Neural cell (in vitro differentiated cells): ENCODE data around the gene DNMT3B. TPM values are rescaled to one million over a fixed set of nuclear protein-coding genes. Genes with fewer than 3 reads are reported as not detected.
A peak's percentile ranks its signal among the peaks of the same experiment; 100 is the strongest.
"Not testable (repeated sequence)": the region's sequence is repeated elsewhere in the genome, so short reads cannot be mapped to it uniquely, and the experiment has no call there.

Experiments used
- H2AFZ ChIP-seq: fragments of 200-600, 300-800 bp; sonication (generic), shearing (Covaris generic); 2 replicates; pipeline ENCODE4 v1.6.0; 2014; ENCODE audit warnings: low read depth, mild to moderate bottlenecking, antibody characterized with exemption, low read length, moderate library complexity
- H3F3A ChIP-seq: fragments of 200-600 bp; shearing (Covaris generic); 2 replicates; pipeline ENCODE4 v1.6.1; 2016; ENCODE audit warnings: mild to moderate bottlenecking, moderate library complexity, mixed read lengths, antibody characterized with exemption, low read length; ENCODE audit not compliant: insufficient read depth, poor library complexity, severe bottlenecking
- H3K27ac ChIP-seq: fragments of 200-600, 300-800 bp; sonication (generic), shearing (Covaris generic); 2 replicates; pipeline ENCODE4 v1.5.1; 2014; ENCODE audit warnings: mild to moderate bottlenecking, low read length, moderate library complexity
- H3K27me3 ChIP-seq: fragments of 300-800, 200-600 bp; sonication (generic), shearing (Covaris generic); 2 replicates; pipeline ENCODE4 v1.6.0; 2014; ENCODE audit warnings: mild to moderate bottlenecking, low read depth, low read length, moderate library complexity; ENCODE audit not compliant: insufficient read depth
- H3K36me3 ChIP-seq: fragments of 300-800, 200-600 bp; sonication (generic), shearing (Covaris generic); 2 replicates; pipeline ENCODE4 v1.5.1; 2014; ENCODE audit warnings: mild to moderate bottlenecking, antibody characterized with exemption, low read length, moderate library complexity; ENCODE audit not compliant: insufficient read depth
- H3K4me2 ChIP-seq: fragments of 300-800, 200-600 bp; sonication (generic), shearing (Covaris generic); 2 replicates; pipeline ENCODE4 v1.6.0; 2014; ENCODE audit warnings: mild to moderate bottlenecking, low read length
- H3K4me3 ChIP-seq: fragments of 300-800, 200-600 bp; sonication (generic), shearing (Covaris generic); 2 replicates; pipeline ENCODE4 v1.5.1; 2014; ENCODE audit warnings: mild to moderate bottlenecking, low read length, moderate library complexity
- H3K79me2 ChIP-seq: fragments of 200-600 bp; shearing (Covaris generic); replicated peaks from 2 replicates; pipeline ENCODE4 v1.6.0; 2014; ENCODE audit warnings: mild to moderate bottlenecking, low read length, moderate library complexity; ENCODE audit not compliant: insufficient read depth
- H3K9ac ChIP-seq: fragments of 300-800, 200-600 bp; sonication (generic), shearing (Covaris generic); 2 replicates; pipeline ENCODE4 v1.6.1; 2016; ENCODE audit warnings: mild to moderate bottlenecking, low read length, mixed read lengths
- H3K9me2 ChIP-seq: fragments of 200-600 bp; shearing (Covaris generic); 2 replicates; pipeline ENCODE4 v1.6.1; 2016; ENCODE audit warnings: mild to moderate bottlenecking, low read length, mixed read lengths; ENCODE audit not compliant: insufficient read depth
- H3K9me3 ChIP-seq: fragments of 200-600, 300-800 bp; sonication (generic), shearing (Covaris generic); 2 replicates; pipeline ENCODE4 v1.6.1; 2016; ENCODE audit warnings: mild to moderate bottlenecking, mixed run types, low read length, moderate library complexity, mixed read lengths
- H4K20me1 ChIP-seq: fragments of 200-600 bp; shearing (Covaris generic); 2 replicates; pipeline ENCODE4 v1.6.1; 2016; ENCODE audit warnings: mild to moderate bottlenecking, mixed run types; ENCODE audit not compliant: insufficient read depth
- EP300 ChIP-seq: fragments of 450-650 bp; conservative IDR thresholded peaks from 2 replicates; pipeline ENCODE4 v1.6.1; 2014; ENCODE audit warnings: antibody characterized with exemption, mild to moderate bottlenecking, moderate library complexity; ENCODE audit not compliant: poor library complexity, severe bottlenecking
- EZH2 ChIP-seq: fragments of 200-600, 300-800 bp; shearing (Covaris generic), sonication (generic); IDR thresholded peaks from 2 replicates; pipeline ENCODE4 v1.6.1; 2014; ENCODE audit warnings: antibody characterized with exemption, low read length, borderline replicate concordance, mild to moderate bottlenecking; ENCODE audit not compliant: insufficient read depth, poor library complexity, severe bottlenecking
- MXI1 ChIP-seq: fragments of 450-650 bp; conservative IDR thresholded peaks from 2 replicates; pipeline ENCODE4 v1.6.1; 2014; ENCODE audit warnings: antibody characterized with exemption, mild to moderate bottlenecking; ENCODE audit not compliant: poor library complexity, severe bottlenecking
- POLR2AphosphoS5 ChIP-seq: IDR thresholded peaks from 2 replicates; pipeline ENCODE4 v1.6.1; 2012
- TAF1 ChIP-seq: IDR thresholded peaks from 2 replicates; pipeline ENCODE4 v1.6.1; 2012; ENCODE audit warnings: low read depth
- polyA plus RNA-seq: library from polyadenylated mRNA; depleted of rRNA; stranded (reverse); fragments of >200 nt; gene quantifications from 2 replicates; pipeline ENCODE4 v1.2.3, GENCODE V29; 2014
- TF ChIP-seq, protein P1 (sequence below): fragments of 450-650 bp; IDR thresholded peaks from 2 replicates; pipeline ENCODE4 v1.5.1; 2014; ENCODE audit warnings: antibody characterized with exemption, mild to moderate bottlenecking, moderate library complexity; ENCODE audit not compliant: poor library complexity, severe bottlenecking
- TF ChIP-seq, protein P2 (sequence below): IDR thresholded peaks from 2 replicates; pipeline ENCODE4 v1.6.1; 2012; ENCODE audit warnings: borderline replicate concordance

The DNMT3B gene
- polyA plus RNA-seq, 1 donor from 2014 or later: 8.7 TPM

GRCh38 chr20:32763202-32764004 is 1.2 kb downstream of the DNMT3B start (continued):
- TF ChIP-seq, protein P1, sequence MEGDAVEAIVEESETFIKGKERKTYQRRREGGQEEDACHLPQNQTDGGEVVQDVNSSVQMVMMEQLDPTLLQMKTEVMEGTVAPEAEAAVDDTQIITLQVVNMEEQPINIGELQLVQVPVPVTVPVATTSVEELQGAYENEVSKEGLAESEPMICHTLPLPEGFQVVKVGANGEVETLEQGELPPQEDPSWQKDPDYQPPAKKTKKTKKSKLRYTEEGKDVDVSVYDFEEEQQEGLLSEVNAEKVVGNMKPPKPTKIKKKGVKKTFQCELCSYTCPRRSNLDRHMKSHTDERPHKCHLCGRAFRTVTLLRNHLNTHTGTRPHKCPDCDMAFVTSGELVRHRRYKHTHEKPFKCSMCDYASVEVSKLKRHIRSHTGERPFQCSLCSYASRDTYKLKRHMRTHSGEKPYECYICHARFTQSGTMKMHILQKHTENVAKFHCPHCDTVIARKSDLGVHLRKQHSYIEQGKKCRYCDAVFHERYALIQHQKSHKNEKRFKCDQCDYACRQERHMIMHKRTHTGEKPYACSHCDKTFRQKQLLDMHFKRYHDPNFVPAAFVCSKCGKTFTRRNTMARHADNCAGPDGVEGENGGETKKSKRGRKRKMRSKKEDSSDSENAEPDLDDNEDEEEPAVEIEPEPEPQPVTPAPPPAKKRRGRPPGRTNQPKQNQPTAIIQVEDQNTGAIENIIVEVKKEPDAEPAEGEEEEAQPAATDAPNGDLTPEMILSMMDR: no peak

- TF ChIP-seq, protein P1: no peak
- TF ChIP-seq EP300: no peak
- no peak for TF ChIP-seq POLR2AphosphoS5
- TF ChIP-seq EZH2: no peak
- TF ChIP-seq TAF1: no peak
- no peak for TF ChIP-seq MXI1
- TF ChIP-seq, protein P2, sequence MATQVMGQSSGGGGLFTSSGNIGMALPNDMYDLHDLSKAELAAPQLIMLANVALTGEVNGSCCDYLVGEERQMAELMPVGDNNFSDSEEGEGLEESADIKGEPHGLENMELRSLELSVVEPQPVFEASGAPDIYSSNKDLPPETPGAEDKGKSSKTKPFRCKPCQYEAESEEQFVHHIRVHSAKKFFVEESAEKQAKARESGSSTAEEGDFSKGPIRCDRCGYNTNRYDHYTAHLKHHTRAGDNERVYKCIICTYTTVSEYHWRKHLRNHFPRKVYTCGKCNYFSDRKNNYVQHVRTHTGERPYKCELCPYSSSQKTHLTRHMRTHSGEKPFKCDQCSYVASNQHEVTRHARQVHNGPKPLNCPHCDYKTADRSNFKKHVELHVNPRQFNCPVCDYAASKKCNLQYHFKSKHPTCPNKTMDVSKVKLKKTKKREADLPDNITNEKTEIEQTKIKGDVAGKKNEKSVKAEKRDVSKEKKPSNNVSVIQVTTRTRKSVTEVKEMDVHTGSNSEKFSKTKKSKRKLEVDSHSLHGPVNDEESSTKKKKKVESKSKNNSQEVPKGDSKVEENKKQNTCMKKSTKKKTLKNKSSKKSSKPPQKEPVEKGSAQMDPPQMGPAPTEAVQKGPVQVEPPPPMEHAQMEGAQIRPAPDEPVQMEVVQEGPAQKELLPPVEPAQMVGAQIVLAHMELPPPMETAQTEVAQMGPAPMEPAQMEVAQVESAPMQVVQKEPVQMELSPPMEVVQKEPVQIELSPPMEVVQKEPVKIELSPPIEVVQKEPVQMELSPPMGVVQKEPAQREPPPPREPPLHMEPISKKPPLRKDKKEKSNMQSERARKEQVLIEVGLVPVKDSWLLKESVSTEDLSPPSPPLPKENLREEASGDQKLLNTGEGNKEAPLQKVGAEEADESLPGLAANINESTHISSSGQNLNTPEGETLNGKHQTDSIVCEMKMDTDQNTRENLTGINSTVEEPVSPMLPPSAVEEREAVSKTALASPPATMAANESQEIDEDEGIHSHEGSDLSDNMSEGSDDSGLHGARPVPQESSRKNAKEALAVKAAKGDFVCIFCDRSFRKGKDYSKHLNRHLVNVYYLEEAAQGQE: no peak
- peak overlapping the region; percentile 77 for H3K4me3 ChIP-seq
- no peaks in the 10 kb centered on the region for H3K9me3 ChIP-seq
- no peaks in the 10 kb centered on the region for H4K20me1 ChIP-seq
- no peak overlapping the region for H3K9ac ChIP-seq
- peaks cover 5% of the 10 kb centered on the region for H3K79me2 ChIP-seq
- H3K27ac ChIP-seq: no peak overlapping the region
- no peak overlapping the region for H3K4me2 ChIP-seq
- peaks cover 9% of the 10 kb centered on the region for H3K27me3 ChIP-seq
- no peaks in the 10 kb centered on the region for H3K36me3 ChIP-seq
- H3F3A ChIP-seq: no peaks in the 10 kb centered on the region
- H2AFZ ChIP-seq: no peak overlapping the region
- H3K9me2 ChIP-seq: no peaks in the 10 kb centered on the region
These were observed 2.1 kb downstream of the DNMT3B start for GRCh38 chr20:32764005-32764960.

DNA sequence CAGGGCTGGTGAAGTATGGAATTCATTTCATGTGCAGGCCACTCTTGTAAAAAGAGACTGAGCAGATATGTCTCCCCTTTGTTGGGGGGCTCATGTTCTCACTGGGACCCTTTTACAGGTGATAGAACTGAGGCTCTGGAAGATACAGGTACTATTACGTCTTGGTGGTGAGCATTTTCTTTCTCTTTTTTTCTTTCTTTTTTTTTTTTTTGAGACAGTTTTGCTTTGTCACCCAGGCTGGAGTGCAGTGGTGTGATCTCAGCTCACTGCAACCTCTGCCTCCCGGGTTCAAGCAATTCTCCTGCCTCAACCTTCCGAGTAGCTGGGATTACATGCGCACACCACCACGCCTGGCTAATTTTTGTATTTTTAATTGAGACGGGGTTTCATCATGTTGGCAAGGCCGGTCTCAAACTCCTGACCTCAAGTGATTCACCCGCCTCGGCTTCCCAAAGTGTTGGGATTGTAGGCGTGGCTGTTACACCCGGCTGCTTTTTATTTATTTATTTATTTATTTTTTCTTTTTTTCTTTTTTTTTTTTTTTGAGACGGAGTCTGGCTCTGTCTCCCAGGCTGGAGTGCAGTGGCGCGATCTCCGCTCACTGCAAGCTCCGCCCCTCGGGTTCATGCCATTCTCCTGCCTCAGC is 3.2 kb downstream of the DNMT3B start:
- not testable (repeated sequence) for H3K9ac ChIP-seq, H3K27ac ChIP-seq, H3K9me2 ChIP-seq, H4K20me1 ChIP-seq, H3K4me3 ChIP-seq, H3F3A ChIP-seq, H3K79me2 ChIP-seq, H3K36me3 ChIP-seq, H3K4me2 ChIP-seq, H3K27me3 ChIP-seq, H2AFZ ChIP-seq, H3K9me3 ChIP-seq
